GM21786 (cell line): ENCODE data around the gene PLSCR1.
"Not testable (repeated sequence)": the region's sequence is repeated elsewhere in the genome, so short reads cannot be mapped to it uniquely, and the experiment has no call there.

Source experiments
- ATAC-seq: cut with Tn5 transposase; IDR thresholded peaks from one replicate; pipeline ENCODE4 v1.9.1; 2021; ENCODE audit not compliant: unreplicated experiment

Gene PLSCR1

GRCh38 chr3:146476094-146476740 lies 68.2 kb downstream of the PLSCR1 start:
- no peak for ATAC-seq

- not testable (repeated sequence) for ATAC-seq
These were observed 69.4 kb downstream of the PLSCR1 start for GRCh38 chr3:146474976-146475375.

DNA sequence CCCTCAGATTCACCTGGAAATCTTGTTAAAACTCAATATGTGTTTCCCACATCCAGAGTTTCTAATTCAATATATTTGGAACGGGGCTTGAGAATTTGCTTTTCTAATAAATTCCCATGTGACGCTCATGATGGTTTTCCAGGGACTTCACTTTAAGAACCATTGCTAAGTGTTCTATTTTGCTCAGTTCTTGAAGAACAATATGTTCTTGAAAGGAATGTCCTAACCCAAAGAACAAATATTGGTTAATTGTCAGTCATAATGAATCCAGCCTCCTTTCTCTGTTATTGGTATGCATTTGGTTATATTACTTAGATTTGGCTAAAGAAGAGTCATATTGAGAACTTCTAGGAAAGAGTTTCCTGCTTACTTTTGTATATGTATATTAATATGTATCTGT lies 70.7 kb downstream of the PLSCR1 start:
- no peak for ATAC-seq

DNA sequence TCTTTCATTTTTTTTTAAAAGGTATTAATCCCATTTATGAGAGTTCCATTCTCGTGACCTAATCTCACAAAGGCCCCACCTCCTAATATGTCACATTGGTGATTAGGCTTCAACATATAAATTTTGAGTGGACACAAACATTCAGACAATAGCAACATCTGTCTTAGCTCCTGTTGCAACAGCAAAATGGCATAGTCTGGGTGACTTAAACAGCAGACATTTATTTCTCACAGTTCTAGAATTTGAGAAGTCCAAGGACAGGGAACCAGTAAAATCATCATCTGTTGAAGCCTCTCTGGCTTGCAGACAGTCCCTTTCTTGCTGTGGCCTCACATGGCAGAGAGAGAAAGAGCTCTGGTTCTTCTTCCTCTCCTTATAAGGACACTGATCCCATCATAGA lies 71.8 kb downstream of the PLSCR1 start:
- ATAC-seq, result no peak

DNA sequence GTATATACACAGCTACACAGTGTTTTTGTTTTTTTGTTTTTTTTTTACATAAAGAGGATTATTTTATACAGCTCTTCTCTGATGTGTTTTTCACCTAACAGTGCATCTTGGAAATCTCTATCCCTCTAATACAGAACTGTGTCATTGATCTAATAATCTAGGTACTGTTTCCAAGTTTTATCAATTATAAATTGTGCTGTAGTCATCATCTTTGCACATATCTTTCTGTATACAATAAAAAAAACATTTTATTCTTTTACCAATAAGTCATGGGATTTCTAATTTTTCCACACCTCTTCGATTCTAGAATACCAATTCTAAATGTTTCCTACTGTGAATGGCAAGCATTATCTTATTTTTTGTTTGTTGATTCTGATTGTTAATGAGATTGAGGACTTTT lies 73.4 kb downstream of the PLSCR1 start:
- no peak for ATAC-seq

GRCh38 chr3:146470425-146470990 lies 73.9 kb downstream of the PLSCR1 start:
- no peak for ATAC-seq

GRCh38 chr3:146469150-146470017 lies 75.0 kb downstream of the PLSCR1 start, which contains the start of gene PLSCR2:
Gene PLSCR2 (minus strand): TSS chr3:146469561. CDS start chr3:146459904, 9,657 bp downstream.
- peak; percentile 97 for ATAC-seq

- no peak for ATAC-seq
These were observed 75.7 kb downstream of the PLSCR1 start for GRCh38 chr3:146468671-146469149.

GRCh38 chr3:146468234-146468633 lies 76.2 kb downstream of the PLSCR1 start:
- no peak for ATAC-seq

DNA sequence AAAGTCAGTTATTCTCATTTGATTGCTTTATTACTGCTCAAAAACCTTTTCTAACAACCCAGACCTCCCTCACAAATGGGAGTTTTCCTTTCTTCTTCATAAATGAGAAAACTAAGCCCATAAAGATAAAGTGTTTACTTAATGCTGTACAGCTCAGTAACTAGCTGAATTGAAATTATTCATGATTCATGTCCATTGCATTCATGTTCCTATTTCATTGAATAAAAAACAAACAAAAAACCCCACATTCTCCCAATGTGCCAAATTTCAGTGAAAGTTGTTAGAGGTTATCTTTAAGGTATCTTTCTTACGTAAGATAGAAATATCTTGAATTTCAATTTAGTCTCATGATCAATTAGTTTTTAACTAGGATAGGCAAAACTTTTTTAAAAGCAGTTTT lies 77.8 kb downstream of the PLSCR1 start:
- no peak for ATAC-seq

- ATAC-seq, result no peak
These were observed 78.5 kb downstream of the PLSCR1 start for GRCh38 chr3:146465693-146466465.
